GM23338 (cell line): ENCODE measurements around the gene GPR37L1.
A peak's percentile ranks its signal among the peaks of the same experiment; 100 is the strongest.

Source experiments
- CREB1 ChIP-seq: fragments of 250-450 bp; sonication (Bioruptor Pico); IDR thresholded peaks from 2 replicates; pipeline ENCODE4 v1.5.0; 2020; ENCODE audit warnings: low read depth, mild to moderate bottlenecking, moderate library complexity
- CTCF ChIP-seq, 2 experiments: fragments of 200-600 bp in 1 of 2; sonication (generic) in 1 of 2; conservative IDR thresholded peaks; 2 replicates each; pipeline versions ENCODE4 v1.5.1 to v1.6.1; 2016 to 2017; ENCODE audit warnings: antibody characterized with exemption in 2 of 2, low read depth in 2 of 2, mild to moderate bottlenecking in 2 of 2, moderate library complexity in 1 of 2
- ETS1 ChIP-seq: IDR thresholded peaks from 2 replicates; pipeline ENCODE4 v1.6.1; 2016; ENCODE audit warnings: antibody characterized with exemption
- EZH2 ChIP-seq: fragments of 200-600 bp; sonication (generic); IDR thresholded peaks from one replicate; pipeline ENCODE4 v1.8.0; 2017; ENCODE audit warnings: antibody characterized with exemption, mild to moderate bottlenecking, low read depth; ENCODE audit not compliant: unreplicated experiment
- EZH2phosphoT487 ChIP-seq: fragments of 200-600 bp; sonication (generic); IDR thresholded peaks from one replicate; pipeline ENCODE4 v1.8.1; 2018; ENCODE audit warnings: antibody characterized with exemption; ENCODE audit not compliant: unreplicated experiment
- JUNB ChIP-seq: IDR thresholded peaks from one replicate; pipeline ENCODE4 v1.6.1; 2016; ENCODE audit warnings: antibody characterized with exemption; ENCODE audit not compliant: unreplicated experiment
- POLR2AphosphoS5 ChIP-seq: IDR thresholded peaks from 2 replicates; pipeline ENCODE4 v1.6.1; 2016; ENCODE audit warnings: antibody characterized with exemption, low read depth
- REST ChIP-seq: IDR thresholded peaks from one replicate; pipeline ENCODE4 v1.6.1; 2018; ENCODE audit warnings: antibody characterized with exemption; ENCODE audit not compliant: unreplicated experiment
- ZNF114 ChIP-seq: fragments of 250-450 bp; sonication (Bioruptor Pico); IDR thresholded peaks from 2 replicates; pipeline ENCODE4 v1.5.0; 2020; ENCODE audit warnings: mild to moderate bottlenecking, moderate library complexity
- ZNF331 ChIP-seq: fragments of 250-450 bp; sonication (Bioruptor Pico); IDR thresholded peaks from 2 replicates; pipeline ENCODE4 v1.5.0; 2020; ENCODE audit warnings: low read depth, mild to moderate bottlenecking, moderate library complexity

GRCh38 chr1:202143768-202144401 lies 21.2 kb downstream of the GPR37L1 start:
- TF ChIP-seq CTCF (conservative IDR thresholded peaks at IDR 0.05; ENCODE audit: low read depth in 2 of 2) (no peak), REST (no peak), POLR2AphosphoS5 (peak; percentile 60), EZH2phosphoT487 (no peak), CREB1 (no peak), ZNF114 (CRISPR knock-in tag) (no peak), EZH2 (no peak), ETS1 (peak; percentile 61; the same call in 1 of the 2 replicates), ZNF331 (CRISPR knock-in tag) (no peak), JUNB (no peak)
